ENCODE results near the gene C12orf76. TPM values are rescaled to one million over a fixed set of nuclear protein-coding genes. Genes with fewer than 3 reads are reported as not detected.
A peak's percentile ranks its signal among the peaks of the same experiment; 100 is the strongest.

Gene C12orf76
- total and polyA plus RNA-seq, 2 of the 13 experiments (the other 11 are each of a cell fraction or from before 2014, with no cell fraction given): 15.8 to 38.4 TPM

GRCh38 chr12:110079477-110080400, 31.4 kb upstream of the C12orf76 start (continued):
- TF ChIP-seq HNF1A (IDR thresholded peaks at IDR 0.05; ENCODE audit: low read depth) (no peak), HNF1A (CRISPR knock-in tag; IDR thresholded peaks at IDR 0.05; ENCODE audit: borderline replicate concordance) (peak; percentile 58; the same call in 1 of the 2 replicates), MXD4 (CRISPR knock-in tag; IDR thresholded peaks at IDR 0.05) (peak; percentile 77; the same call in 1 of the 2 replicates), ZFP1 (CRISPR knock-in tag; IDR thresholded peaks at IDR 0.05) (no peak), ZNF879 (CRISPR knock-in tag; IDR thresholded peaks at IDR 0.05) (no peak), ZNF713 (CRISPR knock-in tag; IDR thresholded peaks at IDR 0.05) (no peak), ZNF331 (CRISPR knock-in tag; IDR thresholded peaks at IDR 0.05) (peak; percentile 85), ZSCAN9 (CRISPR knock-in tag; IDR thresholded peaks at IDR 0.05; ENCODE audit: borderline replicate concordance) (peak; percentile 73; the same call in 1 of the 2 replicates), ZNF326 (CRISPR knock-in tag; IDR thresholded peaks at IDR 0.05; ENCODE audit: borderline replicate concordance) (no peak), ZSCAN29 (CRISPR knock-in tag; conservative IDR thresholded peaks at IDR 0.05) (no peak), GATAD2A (CRISPR knock-in tag; IDR thresholded peaks at IDR 0.05) (peak; percentile 87), ZNF550 (CRISPR knock-in tag; IDR thresholded peaks at IDR 0.05; ENCODE audit: borderline replicate concordance) (no peak), ZBTB2 (CRISPR knock-in tag; IDR thresholded peaks at IDR 0.05; ENCODE audit: low read depth) (no peak), ZNF644 (CRISPR knock-in tag; IDR thresholded peaks at IDR 0.05; ENCODE audit: low read depth) (peak; percentile 72), DPF2 (CRISPR knock-in tag; IDR thresholded peaks at IDR 0.05; ENCODE audit: borderline replicate concordance, low read depth) (peak; percentile 39; the same call in 1 of the 2 replicates), KMT2B (CRISPR knock-in tag; IDR thresholded peaks at IDR 0.05) (peak; percentile 72), ISL2 (CRISPR knock-in tag; IDR thresholded peaks at IDR 0.05) (peak; percentile 48; the same call in 1 of the 2 replicates), ZNF280B (CRISPR knock-in tag; IDR thresholded peaks at IDR 0.05; ENCODE audit: borderline replicate concordance) (peak; percentile 44; the same call in 1 of the 2 replicates), MLX (CRISPR knock-in tag; IDR thresholded peaks at IDR 0.05) (peak; percentile 92), PHF20 (CRISPR knock-in tag; IDR thresholded peaks at IDR 0.05) (peak; percentile 74), HOMEZ (CRISPR knock-in tag; IDR thresholded peaks at IDR 0.05; ENCODE audit: low read depth) (peak; percentile 85)

All from HepG2 (cell line).